PFSK-1 (cell line): ENCODE measurements around the gene FBXO42.

ENCODE experiments used
- FOXP2 ChIP-seq: optimal IDR thresholded peaks from 2 replicates; pipeline ENCODE3; 2011; ENCODE audit warnings: borderline replicate concordance, control low read depth, inconsistent platforms; ENCODE audit not compliant: insufficient read depth; ENCODE audit errors: extremely low read length, extremely low read depth
- POLR2AphosphoS5 ChIP-seq: IDR thresholded peaks from 2 replicates; pipeline ENCODE4 v1.6.1; 2012; ENCODE audit warnings: low read depth, mild to moderate bottlenecking, control low read depth, low read length, moderate library complexity
- REST ChIP-seq, 2 experiments: IDR thresholded peaks; 2 replicates each; pipeline versions ENCODE4 v1.6.1 to v1.8.0; 2011 to 2012; ENCODE audit warnings: low read depth in 2 of 2, low read length in 2 of 2, control low read depth in 1 of 2, inconsistent platforms in 1 of 2, mild to moderate bottlenecking in 1 of 2, moderate library complexity in 1 of 2; ENCODE audit not compliant: insufficient read depth in 1 of 2
- SIN3A ChIP-seq: IDR thresholded peaks from 2 replicates; pipeline ENCODE4 v1.6.1; 2012; ENCODE audit warnings: mild to moderate bottlenecking, low read length, moderate library complexity, borderline replicate concordance; ENCODE audit not compliant: insufficient read depth
- TAF1 ChIP-seq: IDR thresholded peaks from 2 replicates; pipeline ENCODE4 v1.6.1; 2012; ENCODE audit warnings: low read length, control low read depth, borderline replicate concordance; ENCODE audit not compliant: insufficient read depth

Gene FBXO42

GRCh38 chr1:16249596-16250241 is 102.6 kb downstream of the FBXO42 start:
- TF ChIP-seq POLR2AphosphoS5 (no peak), SIN3A (no peak), REST (IDR thresholded peaks at IDR 0.05; ENCODE audit: insufficient read depth in 1 of 2, low read depth in 2 of 2, low read length in 2 of 2) (no peak), FOXP2 (no peak), TAF1 (no peak)

- TF ChIP-seq FOXP2 (no peak), REST (IDR thresholded peaks at IDR 0.05; ENCODE audit: insufficient read depth in 1 of 2, low read depth in 2 of 2, low read length in 2 of 2) (no peak), POLR2AphosphoS5 (no peak), TAF1 (no peak), SIN3A (no peak)
Observed at GRCh38 chr1:16248603-16249516, 103.4 kb downstream of the FBXO42 start.

GRCh38 chr1:16248007-16248436 is 104.3 kb downstream of the FBXO42 start:
- TF ChIP-seq POLR2AphosphoS5 (no peak), REST (IDR thresholded peaks at IDR 0.05; ENCODE audit: insufficient read depth in 1 of 2, low read depth in 2 of 2, low read length in 2 of 2) (no peak), FOXP2 (no peak), SIN3A (no peak)

- TF ChIP-seq POLR2AphosphoS5 (no peak), FOXP2 (no peak), REST (IDR thresholded peaks at IDR 0.05; ENCODE audit: insufficient read depth in 1 of 2, low read depth in 2 of 2, low read length in 2 of 2) (no peak), TAF1 (no peak), SIN3A (no peak)
Observed at GRCh38 chr1:16247441-16247840, 104.8 kb downstream of the FBXO42 start.
